NK-92 treated with Interleukin-12 subunit alpha and Interleukin-12 subunit beta, amount 100 ng/mL, for 24 hours (cell line): Measurements from ENCODE around the gene DEPDC5.

ENCODE experiments used
- DNase-seq: peaks from one replicate; lab custom pipeline; 2025; lab: John Stamatoyannopoulos, UW

DEPDC5 gene

GRCh38 chr22:31925056-31925455, 171.2 kb downstream of the DEPDC5 start:
- no peak for DNase-seq

DNA sequence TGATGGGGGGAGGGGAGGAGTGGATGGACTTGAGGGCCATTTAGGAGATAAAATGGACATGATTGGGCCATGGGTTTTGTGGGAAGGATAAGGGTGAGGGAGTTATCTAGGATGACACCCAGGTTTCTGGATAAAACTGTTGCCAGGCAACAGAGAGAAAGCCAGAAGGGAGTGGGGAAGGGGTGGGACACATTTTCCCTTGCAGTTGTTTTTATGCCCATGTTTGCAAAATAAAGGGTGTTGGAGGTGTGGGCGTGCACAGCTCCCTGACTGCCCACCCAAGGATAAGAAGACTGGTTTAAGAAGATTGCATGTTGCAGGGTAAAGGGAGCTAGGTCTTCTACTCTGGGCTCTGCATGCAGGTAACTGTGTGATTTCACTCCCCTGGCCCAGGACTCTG, 172.2 kb downstream of the DEPDC5 start:
- DNase-seq, result no peak

GRCh38 chr22:31926969-31927368, 173.2 kb downstream of the DEPDC5 start:
- no peak for DNase-seq

DNA sequence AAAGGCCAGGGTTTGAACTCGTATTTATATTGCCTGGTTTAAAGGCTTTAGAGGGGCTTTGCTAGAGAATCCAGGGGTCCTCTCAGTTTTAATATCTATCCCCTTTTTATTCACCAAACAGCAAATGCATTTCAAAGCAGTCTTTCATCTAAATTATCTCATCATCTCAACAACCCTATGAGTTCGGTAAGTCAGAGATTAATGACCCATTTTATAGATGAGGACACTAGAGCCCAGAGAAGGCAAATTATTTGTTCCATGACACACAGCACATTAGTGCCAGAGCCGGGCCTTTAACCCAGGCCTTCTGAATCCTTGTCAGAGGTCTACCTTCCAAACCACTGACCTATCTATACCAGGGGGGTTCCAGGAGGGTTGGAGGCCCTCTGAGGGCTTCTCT, 173.7 kb downstream of the DEPDC5 start:
- DNase-seq, result no peak

- DNase-seq, result no peak
Observed at GRCh38 chr22:31929167-31929930, 175.5 kb downstream of the DEPDC5 start.

GRCh38 chr22:31932863-31933262, 179.0 kb downstream of the DEPDC5 start:
- no peak for DNase-seq

DNA sequence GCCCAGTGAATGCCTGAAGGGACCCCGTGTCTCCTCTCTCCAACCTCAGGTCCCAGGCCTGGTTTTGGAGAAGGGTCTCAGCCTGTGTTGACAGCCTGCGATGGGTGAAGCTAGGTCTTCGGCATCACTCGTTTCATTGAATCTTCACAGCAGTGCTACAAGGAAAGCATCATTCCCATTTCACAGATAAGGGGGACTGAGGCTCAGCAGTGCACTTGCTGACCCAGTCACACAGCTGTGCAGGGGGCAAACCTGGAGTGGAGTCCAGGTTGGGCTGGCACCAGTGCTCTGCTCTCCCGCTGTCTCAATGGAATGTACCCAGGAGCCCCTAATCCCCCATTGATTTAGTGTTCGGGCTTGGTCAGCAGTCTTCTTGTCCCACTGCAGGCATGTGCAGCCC, 179.6 kb downstream of the DEPDC5 start:
- no peak for DNase-seq

DNA sequence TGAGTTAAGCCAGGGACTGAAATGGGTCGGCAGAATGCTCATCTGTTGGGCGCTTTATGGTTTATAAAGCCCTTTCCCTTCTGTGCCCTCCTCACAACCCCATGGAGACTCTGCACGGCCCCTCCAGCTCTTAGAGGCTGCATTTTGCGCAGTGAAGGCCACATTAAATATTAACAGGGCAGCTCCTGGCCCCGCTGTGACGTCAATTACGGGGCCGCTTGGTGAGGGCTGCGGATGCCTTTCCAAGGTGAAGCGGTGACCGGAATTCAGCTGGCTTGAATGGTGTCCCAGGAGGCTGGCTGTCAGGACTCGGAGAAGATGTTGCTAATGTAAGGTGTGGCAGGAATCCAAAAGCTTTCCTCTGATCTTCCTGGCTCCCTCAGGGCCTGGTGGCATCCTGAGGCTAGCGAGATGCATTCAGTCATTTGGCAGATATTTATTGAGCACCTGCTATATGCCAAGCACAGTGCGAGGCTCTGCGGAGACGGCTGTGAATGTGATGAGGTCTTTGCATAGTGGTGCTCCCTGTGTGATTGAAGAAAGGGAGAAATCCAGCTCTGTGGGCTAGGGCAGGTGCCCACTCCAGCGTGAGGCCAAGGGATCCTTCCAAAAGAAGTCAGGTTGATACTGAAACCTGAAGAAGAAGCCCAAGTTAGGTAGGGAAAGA, 180.1 kb downstream of the DEPDC5 start:
- DNase-seq, result no peak

DNA sequence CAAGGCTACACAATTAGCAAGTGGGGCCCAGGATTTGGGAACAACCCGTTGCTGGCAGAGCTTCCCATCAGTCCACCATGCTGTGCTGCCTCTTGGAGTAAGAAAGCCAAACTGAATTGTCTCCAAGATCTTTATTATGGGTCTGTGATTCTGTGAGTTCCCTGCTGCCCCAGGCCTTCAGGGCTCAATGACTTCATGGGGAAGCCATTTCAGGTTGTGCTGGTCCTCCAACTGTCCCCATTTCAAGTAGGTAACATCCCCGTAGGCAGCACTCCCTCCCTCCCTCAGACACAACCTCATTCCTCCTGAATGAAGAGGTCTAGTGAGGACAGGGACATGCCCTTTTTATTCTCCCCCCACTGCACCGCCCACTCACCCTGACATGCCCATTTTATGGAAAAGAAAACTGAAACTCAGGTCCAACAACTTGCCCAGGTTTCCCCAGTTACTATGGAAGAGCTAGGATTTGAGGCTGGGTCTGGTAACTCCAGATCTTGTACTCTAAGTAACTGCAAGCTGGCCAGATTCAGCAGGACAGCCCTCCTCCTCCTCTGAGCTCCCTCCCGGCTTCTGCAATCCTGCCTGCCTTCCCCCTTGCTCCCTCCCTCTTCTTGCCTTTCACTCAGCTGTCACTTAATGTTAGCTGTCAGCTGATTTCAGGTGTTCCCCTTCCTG, 182.3 kb downstream of the DEPDC5 start:
- DNase-seq, result no peak

GRCh38 chr22:31937341-31937740, 183.5 kb downstream of the DEPDC5 start:
- DNase-seq, result no peak

- DNase-seq, result no peak
Observed at GRCh38 chr22:31938296-31938695, 184.5 kb downstream of the DEPDC5 start.

GRCh38 chr22:31940506-31940905, 186.7 kb downstream of the DEPDC5 start:
- DNase-seq, result no peak

GRCh38 chr22:31942091-31942490, 188.3 kb downstream of the DEPDC5 start:
- no peak for DNase-seq

- DNase-seq, result no peak
Observed at GRCh38 chr22:31943206-31943977, 189.6 kb downstream of the DEPDC5 start.

DNA sequence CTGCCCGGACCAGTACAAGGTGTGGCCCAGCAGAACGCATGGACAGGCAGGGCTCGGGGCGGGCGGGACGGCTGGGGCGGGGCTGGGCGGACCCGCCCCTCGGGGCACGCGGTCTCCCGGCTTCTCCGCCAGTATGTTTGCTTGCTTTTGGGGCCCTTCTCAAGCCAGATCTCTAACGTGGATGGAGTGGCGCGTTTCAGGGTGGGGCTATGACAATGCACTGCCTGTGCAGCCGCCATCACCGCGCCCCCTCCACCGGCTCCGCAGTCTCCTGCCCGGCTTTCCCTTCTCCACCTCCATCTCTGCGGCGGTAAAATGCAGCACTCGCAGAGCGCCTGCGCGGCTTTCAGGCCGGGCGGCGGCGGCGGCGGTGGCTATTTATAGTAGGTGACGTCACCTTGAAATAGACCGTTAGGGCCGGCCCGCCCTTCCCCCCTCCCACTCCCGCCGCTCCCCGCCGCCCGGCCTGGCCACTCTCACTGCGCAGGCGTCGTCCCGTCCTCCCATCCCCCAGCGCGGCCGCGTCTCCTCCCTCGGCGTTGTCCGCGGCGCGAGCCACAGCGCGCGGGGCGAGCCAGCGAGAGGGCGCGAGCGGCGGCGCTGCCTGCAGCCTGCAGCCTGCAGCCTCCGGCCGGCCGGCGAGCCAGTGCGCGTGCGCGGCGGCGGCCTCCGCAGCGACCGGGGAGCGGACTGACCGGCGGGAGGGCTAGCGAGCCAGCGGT, 190.3 kb downstream of the DEPDC5 start, which contains the start of gene YWHAH:
Gene YWHAH (plus strand): TSS at position 558 of the 722 bp plus-strand sequence. CDS start 199 bp downstream, outside the sequence.
- DNase-seq, result peak; percentile 94

DNA sequence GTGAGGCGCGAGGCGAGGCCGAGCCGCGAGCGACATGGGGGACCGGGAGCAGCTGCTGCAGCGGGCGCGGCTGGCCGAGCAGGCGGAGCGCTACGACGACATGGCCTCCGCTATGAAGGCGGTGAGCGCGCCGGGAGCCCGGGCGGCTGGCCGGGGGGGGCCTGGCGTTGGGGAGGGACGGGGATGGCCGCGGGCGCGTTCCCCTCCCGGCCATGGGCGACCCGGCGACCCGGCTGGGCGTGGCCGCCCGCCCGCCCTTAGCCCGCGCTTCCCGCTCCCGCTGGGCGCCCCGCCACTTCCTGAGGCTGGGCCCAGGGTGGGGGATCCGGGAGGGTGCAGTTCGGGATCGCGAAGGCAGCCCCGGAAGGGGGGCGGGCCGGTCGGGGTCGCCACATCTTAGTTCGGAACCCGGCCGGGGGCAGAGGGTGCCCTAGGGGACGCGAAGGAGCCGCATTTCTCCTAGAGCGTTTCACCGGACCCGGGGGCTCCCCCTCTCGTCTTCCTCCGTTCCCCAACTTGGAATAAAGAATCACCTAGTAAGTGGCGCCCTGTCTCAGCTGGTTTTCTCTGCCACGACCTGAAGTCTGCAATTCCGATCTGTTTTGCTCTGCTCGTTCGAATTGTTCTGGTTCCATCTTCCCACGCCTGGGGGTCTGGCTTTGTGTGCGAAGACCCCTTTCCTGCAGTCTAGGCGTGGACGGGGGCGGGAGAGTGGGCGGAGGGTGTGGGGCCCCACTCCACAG, 191.1 kb downstream of the DEPDC5 start:
- peak; percentile 43 for DNase-seq

GRCh38 chr22:31945443-31945855, 191.6 kb downstream of the DEPDC5 start:
- no peak for DNase-seq

DNA sequence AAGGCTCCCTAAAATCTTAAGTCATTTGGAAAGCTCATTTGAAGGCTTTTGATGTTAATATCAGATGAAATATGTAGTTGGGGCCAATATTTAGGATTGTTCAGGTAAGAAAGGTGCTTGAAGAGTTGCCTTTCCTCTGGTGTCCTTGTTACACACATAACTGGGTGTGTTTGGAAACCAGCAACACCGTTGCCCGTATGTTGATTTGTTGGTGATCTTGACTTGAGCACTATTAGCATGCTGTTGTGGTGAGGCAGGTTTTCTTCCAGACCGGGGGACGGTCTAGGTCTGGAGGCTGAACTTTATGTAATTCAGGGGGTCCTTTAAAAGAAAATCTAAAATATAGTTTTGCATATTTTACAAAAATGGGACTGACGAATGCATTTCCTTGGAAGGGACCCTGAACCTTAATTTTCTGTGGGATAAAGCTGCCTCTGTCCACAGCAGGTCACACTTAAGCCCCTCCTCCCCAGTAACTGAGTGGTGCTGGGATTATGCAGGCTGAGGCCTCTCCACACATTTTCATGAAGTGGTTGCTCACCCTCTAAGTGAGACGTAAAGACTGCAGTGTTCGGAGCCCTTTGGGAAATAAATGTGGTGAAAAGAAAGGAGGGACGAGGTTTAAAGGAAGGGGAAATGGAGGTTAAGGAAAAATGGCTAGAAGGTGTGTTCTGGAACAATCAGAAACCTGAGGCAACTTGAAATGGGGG, 192.3 kb downstream of the DEPDC5 start:
- DNase-seq, result no peak

- no peak for DNase-seq
Observed at GRCh38 chr22:31947296-31947695, 193.5 kb downstream of the DEPDC5 start.

- no peak for DNase-seq
Observed at GRCh38 chr22:31948002-31948401, 194.2 kb downstream of the DEPDC5 start.
